ENCODE results near the gene ACOT11.

- TF ChIP-seq, protein P1, sequence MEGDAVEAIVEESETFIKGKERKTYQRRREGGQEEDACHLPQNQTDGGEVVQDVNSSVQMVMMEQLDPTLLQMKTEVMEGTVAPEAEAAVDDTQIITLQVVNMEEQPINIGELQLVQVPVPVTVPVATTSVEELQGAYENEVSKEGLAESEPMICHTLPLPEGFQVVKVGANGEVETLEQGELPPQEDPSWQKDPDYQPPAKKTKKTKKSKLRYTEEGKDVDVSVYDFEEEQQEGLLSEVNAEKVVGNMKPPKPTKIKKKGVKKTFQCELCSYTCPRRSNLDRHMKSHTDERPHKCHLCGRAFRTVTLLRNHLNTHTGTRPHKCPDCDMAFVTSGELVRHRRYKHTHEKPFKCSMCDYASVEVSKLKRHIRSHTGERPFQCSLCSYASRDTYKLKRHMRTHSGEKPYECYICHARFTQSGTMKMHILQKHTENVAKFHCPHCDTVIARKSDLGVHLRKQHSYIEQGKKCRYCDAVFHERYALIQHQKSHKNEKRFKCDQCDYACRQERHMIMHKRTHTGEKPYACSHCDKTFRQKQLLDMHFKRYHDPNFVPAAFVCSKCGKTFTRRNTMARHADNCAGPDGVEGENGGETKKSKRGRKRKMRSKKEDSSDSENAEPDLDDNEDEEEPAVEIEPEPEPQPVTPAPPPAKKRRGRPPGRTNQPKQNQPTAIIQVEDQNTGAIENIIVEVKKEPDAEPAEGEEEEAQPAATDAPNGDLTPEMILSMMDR (IDR thresholded peaks at IDR 0.05) = no peak
- no peak for TF ChIP-seq SP1 (CRISPR knock-in tag; conservative IDR thresholded peaks at IDR 0.05)
- TF ChIP-seq ATF1 (CRISPR knock-in tag; IDR thresholded peaks at IDR 0.05) = no peak
- TF ChIP-seq ESRRA (CRISPR knock-in tag; IDR thresholded peaks at IDR 0.05; ENCODE audit: borderline replicate concordance) = no peak
- TF ChIP-seq, protein P2, sequence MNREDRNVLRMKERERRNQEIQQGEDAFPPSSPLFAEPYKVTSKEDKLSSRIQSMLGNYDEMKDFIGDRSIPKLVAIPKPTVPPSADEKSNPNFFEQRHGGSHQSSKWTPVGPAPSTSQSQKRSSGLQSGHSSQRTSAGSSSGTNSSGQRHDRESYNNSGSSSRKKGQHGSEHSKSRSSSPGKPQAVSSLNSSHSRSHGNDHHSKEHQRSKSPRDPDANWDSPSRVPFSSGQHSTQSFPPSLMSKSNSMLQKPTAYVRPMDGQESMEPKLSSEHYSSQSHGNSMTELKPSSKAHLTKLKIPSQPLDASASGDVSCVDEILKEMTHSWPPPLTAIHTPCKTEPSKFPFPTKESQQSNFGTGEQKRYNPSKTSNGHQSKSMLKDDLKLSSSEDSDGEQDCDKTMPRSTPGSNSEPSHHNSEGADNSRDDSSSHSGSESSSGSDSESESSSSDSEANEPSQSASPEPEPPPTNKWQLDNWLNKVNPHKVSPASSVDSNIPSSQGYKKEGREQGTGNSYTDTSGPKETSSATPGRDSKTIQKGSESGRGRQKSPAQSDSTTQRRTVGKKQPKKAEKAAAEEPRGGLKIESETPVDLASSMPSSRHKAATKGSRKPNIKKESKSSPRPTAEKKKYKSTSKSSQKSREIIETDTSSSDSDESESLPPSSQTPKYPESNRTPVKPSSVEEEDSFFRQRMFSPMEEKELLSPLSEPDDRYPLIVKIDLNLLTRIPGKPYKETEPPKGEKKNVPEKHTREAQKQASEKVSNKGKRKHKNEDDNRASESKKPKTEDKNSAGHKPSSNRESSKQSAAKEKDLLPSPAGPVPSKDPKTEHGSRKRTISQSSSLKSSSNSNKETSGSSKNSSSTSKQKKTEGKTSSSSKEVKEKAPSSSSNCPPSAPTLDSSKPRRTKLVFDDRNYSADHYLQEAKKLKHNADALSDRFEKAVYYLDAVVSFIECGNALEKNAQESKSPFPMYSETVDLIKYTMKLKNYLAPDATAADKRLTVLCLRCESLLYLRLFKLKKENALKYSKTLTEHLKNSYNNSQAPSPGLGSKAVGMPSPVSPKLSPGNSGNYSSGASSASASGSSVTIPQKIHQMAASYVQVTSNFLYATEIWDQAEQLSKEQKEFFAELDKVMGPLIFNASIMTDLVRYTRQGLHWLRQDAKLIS (CRISPR knock-in tag; IDR thresholded peaks at IDR 0.05; ENCODE audit: borderline replicate concordance) = no peak
- no peak for TF ChIP-seq JUN (CRISPR knock-in tag; IDR thresholded peaks at IDR 0.05)
- no peak for TF ChIP-seq TCF7 (CRISPR knock-in tag; IDR thresholded peaks at IDR 0.05; ENCODE audit: low read depth)
- TF ChIP-seq, protein P3, sequence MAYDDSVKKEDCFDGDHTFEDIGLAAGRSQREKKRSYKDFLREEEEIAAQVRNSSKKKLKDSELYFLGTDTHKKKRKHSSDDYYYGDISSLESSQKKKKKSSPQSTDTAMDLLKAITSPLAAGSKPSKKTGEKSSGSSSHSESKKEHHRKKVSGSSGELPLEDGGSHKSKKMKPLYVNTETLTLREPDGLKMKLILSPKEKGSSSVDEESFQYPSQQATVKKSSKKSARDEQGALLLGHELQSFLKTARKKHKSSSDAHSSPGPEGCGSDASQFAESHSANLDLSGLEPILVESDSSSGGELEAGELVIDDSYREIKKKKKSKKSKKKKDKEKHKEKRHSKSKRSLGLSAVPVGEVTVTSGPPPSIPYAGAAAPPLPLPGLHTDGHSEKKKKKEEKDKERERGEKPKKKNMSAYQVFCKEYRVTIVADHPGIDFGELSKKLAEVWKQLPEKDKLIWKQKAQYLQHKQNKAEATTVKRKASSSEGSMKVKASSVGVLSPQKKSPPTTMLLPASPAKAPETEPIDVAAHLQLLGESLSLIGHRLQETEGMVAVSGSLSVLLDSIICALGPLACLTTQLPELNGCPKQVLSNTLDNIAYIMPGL (CRISPR knock-in tag; IDR thresholded peaks at IDR 0.05) = no peak
Measured at GRCh38 chr1:54507033-54507870, 40.8 kb upstream of the ACOT11 start.
